ENCODE measurements around the gene ISG20L2.
"Not testable (repeated sequence)": the region's sequence is repeated elsewhere in the genome, so short reads cannot be mapped to it uniquely, and the experiment has no call there.

ISG20L2 gene

DNA sequence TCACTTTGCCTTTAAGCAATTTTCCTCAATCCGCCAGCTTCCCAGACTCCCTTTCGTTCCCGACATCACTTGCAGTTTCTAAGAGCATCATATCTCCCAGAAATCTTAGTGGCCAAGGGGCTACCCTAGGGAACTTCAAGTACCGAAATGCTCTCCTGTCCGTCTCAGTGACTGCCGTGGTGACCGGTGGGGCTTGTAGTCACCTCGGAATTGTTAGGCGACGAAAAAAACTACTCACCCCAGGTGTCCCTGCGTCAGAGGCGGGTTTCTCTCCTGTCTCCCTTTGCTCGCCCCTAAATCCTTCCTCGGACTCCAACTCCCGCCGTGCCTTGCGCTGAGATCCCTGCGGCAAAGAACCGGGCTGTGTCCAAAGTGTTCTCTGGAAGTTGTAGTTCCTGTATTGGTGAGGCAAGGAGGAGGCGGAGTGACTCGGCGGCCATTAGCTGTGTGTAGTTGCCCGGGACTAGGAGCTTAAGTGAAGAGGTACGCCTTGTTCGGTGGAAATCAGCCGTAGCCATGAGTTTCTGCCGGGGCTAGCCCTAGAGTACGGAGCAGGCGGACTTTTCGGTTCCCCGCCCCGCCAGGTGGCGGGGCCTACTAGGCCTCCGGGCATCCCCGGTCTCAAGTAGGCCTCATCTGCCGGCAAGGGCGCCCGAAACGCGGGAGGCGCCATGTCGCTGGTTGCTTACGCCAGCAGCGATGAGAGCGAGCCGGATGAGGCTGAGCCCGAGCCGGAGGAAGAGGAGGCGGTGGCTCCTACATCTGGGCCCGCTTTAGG lies 38.7 kb upstream of the ISG20L2 start, which contains the start of gene PRCC:
Gene PRCC (plus strand): TSS at position 435 of the 778 bp plus-strand sequence. CDS start 237 bp downstream, at position 672.
- TF ChIP-seq, protein P1, sequence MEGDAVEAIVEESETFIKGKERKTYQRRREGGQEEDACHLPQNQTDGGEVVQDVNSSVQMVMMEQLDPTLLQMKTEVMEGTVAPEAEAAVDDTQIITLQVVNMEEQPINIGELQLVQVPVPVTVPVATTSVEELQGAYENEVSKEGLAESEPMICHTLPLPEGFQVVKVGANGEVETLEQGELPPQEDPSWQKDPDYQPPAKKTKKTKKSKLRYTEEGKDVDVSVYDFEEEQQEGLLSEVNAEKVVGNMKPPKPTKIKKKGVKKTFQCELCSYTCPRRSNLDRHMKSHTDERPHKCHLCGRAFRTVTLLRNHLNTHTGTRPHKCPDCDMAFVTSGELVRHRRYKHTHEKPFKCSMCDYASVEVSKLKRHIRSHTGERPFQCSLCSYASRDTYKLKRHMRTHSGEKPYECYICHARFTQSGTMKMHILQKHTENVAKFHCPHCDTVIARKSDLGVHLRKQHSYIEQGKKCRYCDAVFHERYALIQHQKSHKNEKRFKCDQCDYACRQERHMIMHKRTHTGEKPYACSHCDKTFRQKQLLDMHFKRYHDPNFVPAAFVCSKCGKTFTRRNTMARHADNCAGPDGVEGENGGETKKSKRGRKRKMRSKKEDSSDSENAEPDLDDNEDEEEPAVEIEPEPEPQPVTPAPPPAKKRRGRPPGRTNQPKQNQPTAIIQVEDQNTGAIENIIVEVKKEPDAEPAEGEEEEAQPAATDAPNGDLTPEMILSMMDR (IDR thresholded peaks at IDR 0.05; ENCODE audit: low read length), result no peak
- TF ChIP-seq EZH2 (IDR thresholded peaks at IDR 0.05; ENCODE audit: borderline replicate concordance, low read length), result no peak
- no peaks in the 10 kb centered on the region for H3K9me2 ChIP-seq (ENCODE audit: low read depth, low read length)
- peaks cover 42% of the 10 kb centered on the region for H3K79me2 ChIP-seq (ENCODE audit: insufficient read depth, low read length)

DNA sequence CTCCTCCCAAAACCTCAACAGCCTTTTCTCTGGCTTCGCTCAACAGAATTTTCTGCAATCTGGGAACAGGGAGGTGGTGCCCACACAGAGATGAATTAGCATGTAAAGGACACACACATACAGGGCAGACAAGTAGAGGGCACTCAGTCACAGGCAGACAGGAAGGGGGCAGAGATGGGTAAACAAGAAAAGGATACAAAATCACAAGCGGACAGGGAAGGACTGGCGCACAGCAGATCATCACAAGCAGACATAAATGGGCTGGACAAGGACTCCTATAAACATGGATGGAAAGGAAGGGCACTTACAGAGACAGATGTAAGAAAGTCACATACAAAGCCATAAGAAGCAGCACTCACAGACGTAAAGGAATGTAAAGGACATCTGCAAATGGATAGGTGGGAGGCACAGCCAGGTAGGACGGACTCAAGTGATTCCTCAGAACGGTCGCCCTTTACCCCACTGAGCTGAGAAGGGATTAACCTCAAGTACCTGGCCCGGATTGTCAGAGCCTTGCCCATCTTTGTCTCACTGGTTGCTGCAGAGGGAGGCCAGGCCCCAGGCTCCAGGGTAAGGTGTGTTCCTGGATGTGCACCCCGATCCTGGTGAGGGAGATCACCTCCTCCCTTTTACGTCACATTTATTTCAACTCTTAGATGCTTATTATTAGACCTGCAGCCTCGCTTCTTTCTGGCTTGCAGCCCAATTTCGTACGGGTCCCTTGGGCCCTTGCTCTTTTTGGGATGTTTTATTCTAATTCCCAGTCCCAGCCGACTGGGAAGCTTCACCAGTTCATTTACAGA lies 37.9 kb upstream of the ISG20L2 start:
- Histone ChIP-seq H3K4me2 (ENCODE audit: low read length) (peak overlapping the region; percentile 91), H2AFZ (ENCODE audit: low read length) (peak overlapping the region; percentile 56; the same call in 1 of the 2 replicates), H3K9ac (ENCODE audit: low read length) (peak overlapping the region; percentile 89), H3K9me2 (ENCODE audit: low read depth, low read length) (no peaks in the 10 kb centered on the region), H3K4me1 (ENCODE audit: insufficient read depth, low read length, severe bottlenecking) (peaks cover 29% of the 10 kb centered on the region), H3K36me3 (ENCODE audit: insufficient read depth, low read length) (peaks cover 24% of the 10 kb centered on the region), H3K27ac (ENCODE audit: low read depth, low read length, poor library complexity, severe bottlenecking) (peak overlapping the region; percentile 30), H3K9me3 (ENCODE audit: low read length) (no peaks in the 10 kb centered on the region), H3F3A (ENCODE audit: insufficient read depth, low read length) (no peaks in the 10 kb centered on the region), H4K20me1 (ENCODE audit: insufficient read depth, low read length) (no peaks in the 10 kb centered on the region), H3K79me2 (ENCODE audit: insufficient read depth, low read length) (peaks cover 34% of the 10 kb centered on the region), H3K27me3 (ENCODE audit: insufficient read depth, low read length) (no peaks in the 10 kb centered on the region), H3K4me3 (ENCODE audit: low read depth, low read length, poor library complexity, severe bottlenecking) (peak overlapping the region; percentile 90)
- TF ChIP-seq, protein P1 (IDR thresholded peaks at IDR 0.05; ENCODE audit: low read length), result no peak; the same call in 1 of the 2 replicates
- no peak for TF ChIP-seq EZH2 (IDR thresholded peaks at IDR 0.05; ENCODE audit: borderline replicate concordance, low read length)

More for the DNA sequence above, 38.7 kb upstream of the ISG20L2 start, which contains the start of gene PRCC:
- no peaks in the 10 kb centered on the region for H3K27me3 ChIP-seq (ENCODE audit: insufficient read depth, low read length)
- no peaks in the 10 kb centered on the region for H3K9me3 ChIP-seq (ENCODE audit: low read length)
- H4K20me1 ChIP-seq (ENCODE audit: insufficient read depth, low read length), result no peaks in the 10 kb centered on the region
- no peaks in the 10 kb centered on the region for H3F3A ChIP-seq (ENCODE audit: insufficient read depth, low read length)
- H3K9ac ChIP-seq (ENCODE audit: low read length), result peak within 1 kb of the TSS; percentile 96
- peak within 1 kb of the TSS; percentile 56; the same call in 1 of the 2 replicates for H2AFZ ChIP-seq (ENCODE audit: low read length)
- peak within 1 kb of the TSS; percentile 91 for H3K4me2 ChIP-seq (ENCODE audit: low read length)
- H3K4me3 ChIP-seq (ENCODE audit: low read depth, low read length, poor library complexity, severe bottlenecking), result peak within 1 kb of the TSS; percentile 90
- H3K36me3 ChIP-seq (ENCODE audit: insufficient read depth, low read length), result peaks cover 24% of the 10 kb centered on the region
- H3K27ac ChIP-seq (ENCODE audit: low read depth, low read length, poor library complexity, severe bottlenecking), result peak within 1 kb of the TSS; percentile 74
- H3K4me1 ChIP-seq (ENCODE audit: insufficient read depth, low read length, severe bottlenecking), result peaks cover 29% of the 10 kb centered on the region

DNA sequence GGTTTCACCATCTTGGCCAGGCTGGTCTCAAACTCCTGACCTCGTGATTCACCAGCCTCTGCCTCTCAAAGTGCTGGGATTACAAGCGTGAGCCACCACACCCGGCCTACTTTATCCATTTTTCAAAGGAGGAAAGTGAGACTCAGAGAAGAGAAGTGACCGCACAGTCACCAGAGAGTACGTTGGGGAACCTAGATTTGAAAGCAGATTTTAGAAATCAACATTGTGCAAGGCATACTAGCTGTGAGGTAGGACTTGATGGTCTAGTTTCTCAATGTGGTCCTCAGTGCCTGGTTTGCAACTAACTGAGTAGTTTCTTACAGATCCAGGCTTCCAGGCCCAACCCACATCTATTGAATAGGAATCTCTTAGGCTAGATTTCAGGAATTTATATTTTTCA lies 37.1 kb upstream of the ISG20L2 start:
- Histone ChIP-seq H3K4me3 (ENCODE audit: low read depth, low read length, poor library complexity, severe bottlenecking) (no peak overlapping the region), H3K36me3 (ENCODE audit: insufficient read depth, low read length) (peaks cover 17% of the 10 kb centered on the region), H3K27me3 (ENCODE audit: insufficient read depth, low read length) (no peaks in the 10 kb centered on the region), H2AFZ (ENCODE audit: low read length) (no peak overlapping the region), H4K20me1 (ENCODE audit: insufficient read depth, low read length) (no peaks in the 10 kb centered on the region), H3F3A (ENCODE audit: insufficient read depth, low read length) (no peaks in the 10 kb centered on the region), H3K27ac (ENCODE audit: low read depth, low read length, poor library complexity, severe bottlenecking) (no peak overlapping the region), H3K9me2 (ENCODE audit: low read depth, low read length) (no peaks in the 10 kb centered on the region), H3K79me2 (ENCODE audit: insufficient read depth, low read length) (peaks cover 26% of the 10 kb centered on the region), H3K9ac (ENCODE audit: low read length) (no peak overlapping the region), H3K9me3 (ENCODE audit: low read length) (no peaks in the 10 kb centered on the region), H3K4me2 (ENCODE audit: low read length) (no peak overlapping the region; the same call in 1 of the 2 replicates), H3K4me1 (ENCODE audit: insufficient read depth, low read length, severe bottlenecking) (peaks cover 29% of the 10 kb centered on the region)
- TF ChIP-seq, protein P1 (IDR thresholded peaks at IDR 0.05; ENCODE audit: low read length), result no peak
- TF ChIP-seq EZH2 (IDR thresholded peaks at IDR 0.05; ENCODE audit: borderline replicate concordance, low read length), result no peak

DNA sequence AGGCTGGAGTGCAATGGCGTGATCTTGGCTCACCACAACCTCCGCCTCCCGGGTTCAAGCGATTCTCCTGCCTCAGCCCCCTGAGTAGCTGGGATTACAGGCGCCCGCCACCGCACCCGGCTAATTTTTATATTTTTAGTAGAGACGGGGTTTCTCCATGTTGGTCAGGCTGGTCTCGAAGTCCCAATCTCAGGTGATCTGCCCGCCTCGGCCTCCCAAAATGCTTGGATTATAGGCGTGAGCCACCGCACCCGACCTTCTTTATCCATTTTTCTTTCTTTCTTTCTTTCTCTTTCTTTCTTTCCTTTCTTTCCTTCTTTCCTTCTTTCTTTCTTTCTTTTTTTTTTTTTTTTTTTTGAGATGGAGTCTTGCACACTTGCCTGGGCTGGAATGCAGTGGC lies 36.6 kb upstream of the ISG20L2 start:
- not testable (repeated sequence) for H3K9ac ChIP-seq (ENCODE audit: low read length); H4K20me1 ChIP-seq (ENCODE audit: insufficient read depth, low read length); H3K9me2 ChIP-seq (ENCODE audit: low read depth, low read length); H3K27me3 ChIP-seq (ENCODE audit: insufficient read depth, low read length); H3K27ac ChIP-seq (ENCODE audit: low read depth, low read length, poor library complexity, severe bottlenecking); H3K4me2 ChIP-seq (ENCODE audit: low read length); H3K9me3 ChIP-seq (ENCODE audit: low read length); H3K4me3 ChIP-seq (ENCODE audit: low read depth, low read length, poor library complexity, severe bottlenecking); H3F3A ChIP-seq (ENCODE audit: insufficient read depth, low read length); H2AFZ ChIP-seq (ENCODE audit: low read length)
- Histone ChIP-seq H3K4me1 (ENCODE audit: insufficient read depth, low read length, severe bottlenecking) (peaks cover 29% of the 10 kb centered on the region), H3K79me2 (ENCODE audit: insufficient read depth, low read length) (peaks cover 21% of the 10 kb centered on the region), H3K36me3 (ENCODE audit: insufficient read depth, low read length) (peaks cover 12% of the 10 kb centered on the region; the same call in 1 of the 2 replicates)

Data from OCI-LY1 (cell line).